AG10803 (cell line): ENCODE measurements around the gene DRAXIN.
A peak's percentile ranks its signal among the peaks of the same experiment; 100 is the strongest.

Experiments used
- DNase-seq: peaks from one replicate; pipeline ENCODE4 v3.0.0; 2010; ENCODE audit warnings: low read depth
- H3K4me3 ChIP-seq: 2 replicates; pipeline ENCODE4 v1.5.1; 2011; ENCODE audit warnings: mild to moderate bottlenecking, low read length, control low read depth
- TF ChIP-seq, protein P1 (sequence below): conservative IDR thresholded peaks from 2 replicates; pipeline ENCODE4 v1.5.1; 2011; ENCODE audit warnings: mild to moderate bottlenecking, low read length, control low read depth, inconsistent platforms

Gene DRAXIN

DNA sequence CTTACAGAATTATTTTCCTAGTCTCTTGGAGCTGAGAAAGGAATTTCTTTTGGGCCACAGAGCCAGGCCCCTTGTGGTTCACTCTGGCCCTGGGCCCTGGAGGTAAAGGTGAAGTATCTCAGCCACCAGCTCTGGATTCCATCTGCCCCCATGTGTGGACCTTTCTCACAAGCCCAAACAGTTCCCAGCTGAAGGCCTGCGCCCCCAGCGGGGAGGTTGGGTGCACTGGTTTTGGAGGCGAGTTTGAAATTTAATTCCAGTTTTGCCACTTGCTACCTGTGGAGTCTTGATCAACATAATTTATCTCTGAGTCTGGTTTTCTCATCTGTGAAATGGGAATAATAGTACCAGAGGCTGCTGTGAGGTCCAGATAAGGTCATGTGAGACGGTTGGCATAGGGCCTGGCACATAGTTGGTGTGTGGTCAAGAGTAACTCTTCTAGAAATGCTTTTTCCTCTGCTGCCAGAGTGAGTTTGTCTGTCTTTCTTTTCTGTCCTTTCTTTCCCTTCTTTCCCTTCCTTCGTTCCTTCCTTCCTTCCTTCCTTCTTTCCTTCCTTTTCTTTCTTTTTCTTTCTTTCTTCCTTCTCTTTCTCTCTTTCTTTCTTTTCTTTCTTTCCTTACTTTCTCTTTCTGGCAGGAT, 50.5 kb downstream of the DRAXIN start:
- peak; percentile 17 for DNase-seq
- H3K4me3 ChIP-seq: no peak overlapping the region
- TF ChIP-seq, protein P1, sequence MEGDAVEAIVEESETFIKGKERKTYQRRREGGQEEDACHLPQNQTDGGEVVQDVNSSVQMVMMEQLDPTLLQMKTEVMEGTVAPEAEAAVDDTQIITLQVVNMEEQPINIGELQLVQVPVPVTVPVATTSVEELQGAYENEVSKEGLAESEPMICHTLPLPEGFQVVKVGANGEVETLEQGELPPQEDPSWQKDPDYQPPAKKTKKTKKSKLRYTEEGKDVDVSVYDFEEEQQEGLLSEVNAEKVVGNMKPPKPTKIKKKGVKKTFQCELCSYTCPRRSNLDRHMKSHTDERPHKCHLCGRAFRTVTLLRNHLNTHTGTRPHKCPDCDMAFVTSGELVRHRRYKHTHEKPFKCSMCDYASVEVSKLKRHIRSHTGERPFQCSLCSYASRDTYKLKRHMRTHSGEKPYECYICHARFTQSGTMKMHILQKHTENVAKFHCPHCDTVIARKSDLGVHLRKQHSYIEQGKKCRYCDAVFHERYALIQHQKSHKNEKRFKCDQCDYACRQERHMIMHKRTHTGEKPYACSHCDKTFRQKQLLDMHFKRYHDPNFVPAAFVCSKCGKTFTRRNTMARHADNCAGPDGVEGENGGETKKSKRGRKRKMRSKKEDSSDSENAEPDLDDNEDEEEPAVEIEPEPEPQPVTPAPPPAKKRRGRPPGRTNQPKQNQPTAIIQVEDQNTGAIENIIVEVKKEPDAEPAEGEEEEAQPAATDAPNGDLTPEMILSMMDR: no peak

DNA sequence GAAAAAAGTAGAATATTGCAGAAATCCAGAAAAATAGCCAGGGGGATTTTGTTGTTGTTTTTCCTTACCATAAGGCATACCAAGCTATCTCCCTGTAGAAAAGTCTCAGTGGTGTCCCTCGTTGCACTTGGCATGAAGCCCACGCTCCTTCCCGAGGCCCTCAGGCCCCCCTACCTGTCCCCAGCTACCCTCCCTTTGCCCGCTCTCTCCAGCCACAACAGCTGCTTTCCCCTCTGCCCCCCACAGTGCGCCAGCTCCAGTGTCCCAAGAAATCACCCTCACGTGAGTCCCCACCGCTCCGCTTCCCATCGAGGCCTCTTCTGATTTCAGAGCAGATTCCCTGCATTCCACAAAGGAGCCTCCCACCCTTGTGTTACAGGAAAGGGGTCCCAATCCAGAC, 52.8 kb downstream of the DRAXIN start:
- DNase-seq: no peak
- no peak overlapping the region for H3K4me3 ChIP-seq
- TF ChIP-seq, protein P1: no peak

DNA sequence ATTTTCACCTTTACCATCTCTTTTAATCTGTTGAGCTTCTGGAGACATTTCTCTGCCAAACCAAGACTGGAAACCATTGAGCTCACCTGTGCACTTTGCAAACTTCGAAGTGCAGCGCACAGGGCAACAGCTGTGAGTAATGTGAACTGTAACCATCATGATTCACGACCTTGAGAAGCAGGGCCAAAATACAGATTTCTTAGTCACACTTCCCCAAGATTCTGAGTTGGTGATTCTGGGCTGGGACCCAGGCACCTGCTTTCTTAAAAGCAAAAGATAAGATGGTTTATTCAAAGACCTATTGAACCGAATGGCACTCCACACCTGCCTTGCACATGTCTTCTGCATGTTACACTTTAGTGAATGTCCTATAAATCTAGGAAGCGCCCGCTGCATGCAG, 54.6 kb downstream of the DRAXIN start:
- no peak for DNase-seq
- H3K4me3 ChIP-seq: no peak overlapping the region
- TF ChIP-seq, protein P1: no peak

DNA sequence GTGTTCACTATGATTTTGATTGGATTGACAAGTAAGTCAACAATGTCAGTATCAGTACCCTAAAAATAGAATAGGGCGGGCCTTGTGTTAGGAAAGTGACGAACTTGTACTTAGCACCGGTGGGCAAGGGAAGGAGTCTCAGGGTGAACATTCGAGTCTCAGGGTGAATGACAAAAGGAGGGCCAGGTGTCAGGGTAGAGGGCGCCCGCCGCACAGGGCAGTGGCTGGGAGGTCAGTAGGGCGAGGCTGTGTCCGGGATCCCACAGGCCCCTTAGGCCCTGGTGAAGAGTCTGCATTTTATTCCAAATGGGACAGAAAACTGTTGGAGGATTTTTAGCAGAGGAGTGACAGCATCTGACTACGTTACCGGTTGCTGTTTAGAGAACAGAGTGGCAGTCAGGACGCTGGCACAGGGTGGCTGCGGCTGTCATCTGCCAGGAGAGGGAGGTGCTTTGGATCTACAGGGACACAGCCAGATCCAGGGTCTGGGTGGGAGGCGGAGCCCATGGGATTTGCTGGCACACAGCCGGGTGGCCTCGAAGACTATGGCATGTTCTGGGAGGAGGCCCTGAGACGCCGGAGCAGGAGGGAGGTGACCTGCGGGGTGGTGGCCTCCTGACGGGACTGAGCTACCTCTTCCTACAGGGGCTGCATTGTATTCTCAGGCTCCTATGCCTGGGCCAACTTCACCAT, 55.4 kb downstream of the DRAXIN start:
- no peak overlapping the region for H3K4me3 ChIP-seq
- no peak for DNase-seq
- TF ChIP-seq, protein P1: no peak

DNA sequence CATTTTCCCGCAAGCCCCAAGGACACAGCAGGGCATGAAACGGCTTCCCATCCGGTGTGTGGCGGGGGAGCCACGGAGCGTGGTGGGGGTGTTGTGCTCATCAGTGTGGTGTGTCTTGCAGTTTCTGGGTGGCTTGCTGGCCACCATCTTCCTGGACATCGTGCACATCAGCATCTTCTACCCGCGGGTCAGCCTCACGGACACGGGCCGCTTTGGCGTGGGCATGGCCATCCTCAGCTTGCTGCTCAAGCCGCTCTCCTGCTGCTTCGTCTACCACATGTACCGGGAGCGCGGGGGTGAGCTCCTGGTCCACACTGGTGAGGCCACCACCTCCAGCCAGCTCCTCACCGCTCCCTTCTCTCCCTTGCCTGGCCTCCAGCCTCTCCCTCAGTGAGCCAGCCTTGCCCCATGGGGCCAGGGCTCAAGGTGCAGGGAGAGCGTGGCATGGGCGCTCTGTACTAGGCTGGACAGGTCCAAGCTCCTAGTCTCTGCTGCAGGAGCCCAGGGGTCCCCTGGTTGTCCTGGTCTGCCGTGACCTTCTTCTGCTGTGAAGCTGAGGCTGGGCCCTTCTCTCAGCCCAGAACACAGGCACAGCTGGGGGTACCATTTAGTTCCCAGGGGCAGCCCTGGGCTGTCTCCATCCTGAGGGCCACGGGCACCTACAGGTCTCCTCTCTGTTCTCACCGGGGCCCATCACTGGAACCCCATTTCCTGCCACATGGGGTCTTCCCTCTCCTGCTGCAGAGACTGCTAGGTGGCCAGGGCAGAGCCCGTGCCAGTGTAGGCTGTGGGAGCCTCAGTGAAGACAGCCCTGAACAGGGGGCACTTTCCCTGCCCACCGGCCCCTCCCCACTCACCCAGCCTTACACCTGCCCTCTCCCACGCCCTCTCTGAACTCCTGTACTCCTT, 57.0 kb downstream of the DRAXIN start:
- TF ChIP-seq, protein P1: no peak
- no peak for DNase-seq
- H3K4me3 ChIP-seq: no peak overlapping the region

DNA sequence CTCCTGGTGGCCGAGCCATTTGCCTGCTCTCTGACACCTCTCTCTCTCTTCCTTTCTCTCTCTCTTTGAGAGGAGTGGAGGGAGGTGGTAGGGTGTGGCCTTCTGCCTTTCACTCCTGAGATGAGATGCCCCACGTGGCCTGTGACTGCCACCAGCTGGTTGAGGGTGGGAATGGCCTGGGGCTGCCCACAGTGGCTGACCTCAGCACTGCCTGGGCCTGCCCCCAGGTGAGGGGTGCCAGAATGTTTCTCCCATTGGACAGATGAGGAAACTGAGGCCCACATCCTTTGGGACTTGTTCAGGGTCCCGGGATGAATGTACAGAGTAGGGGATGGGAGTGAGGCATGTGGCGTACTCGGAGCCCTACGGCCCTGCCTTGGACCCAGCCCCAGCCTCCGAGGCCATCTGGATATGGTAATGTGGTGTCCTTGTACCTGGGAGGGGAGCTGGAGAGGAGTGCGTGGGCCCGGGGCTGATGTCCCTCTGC, 57.7 kb downstream of the DRAXIN start:
- H3K4me3 ChIP-seq: no peak overlapping the region
- TF ChIP-seq, protein P1: peak; percentile 36
- no peak for DNase-seq
